Hepatocyte (in vitro differentiated cells): ENCODE measurements around the gene FRS2. TPM values are rescaled to one million over a fixed set of nuclear protein-coding genes. Genes with fewer than 3 reads are reported as not detected.

Experiments
- DNase-seq: peaks from one replicate; pipeline ENCODE4 v3.0.0-alpha.2; 2016; ENCODE audit warnings: low spot score
- H2AFZ ChIP-seq: fragments of 200-600 bp; sonication (generic); 2 replicates; pipeline ENCODE4 v1.6.0; 2016; ENCODE audit warnings: antibody characterized with exemption, mild to moderate bottlenecking
- H3K27ac ChIP-seq: fragments of 200-600 bp; sonication (generic); 2 replicates; pipeline ENCODE4 v1.5.1; 2016; ENCODE audit warnings: mild to moderate bottlenecking
- H3K27me3 ChIP-seq: fragments of 200-600 bp; sonication (generic); 2 replicates; pipeline ENCODE4 v1.6.1; 2016
- H3K36me3 ChIP-seq: fragments of 200-600 bp; sonication (generic); replicated peaks from 2 replicates; pipeline ENCODE4 v1.5.1; 2016; ENCODE audit warnings: low read depth; ENCODE audit not compliant: insufficient read depth
- H3K4me1 ChIP-seq: fragments of 200-600 bp; sonication (generic); 2 replicates; pipeline ENCODE4 v1.5.1; 2016; ENCODE audit warnings: mild to moderate bottlenecking, moderate library complexity; ENCODE audit not compliant: insufficient read depth
- H3K4me2 ChIP-seq: fragments of 200-600 bp; sonication (generic); 2 replicates; pipeline ENCODE4 v1.6.0; 2016
- H3K4me3 ChIP-seq: fragments of 200-600 bp; sonication (generic); 2 replicates; pipeline ENCODE4 v1.5.1; 2016; ENCODE audit warnings: mild to moderate bottlenecking
- H3K79me2 ChIP-seq: fragments of 200-600 bp; sonication (generic); 2 replicates; pipeline ENCODE4 v1.6.0; 2017; ENCODE audit warnings: mild to moderate bottlenecking
- H3K9me2 ChIP-seq: fragments of 200-600 bp; sonication (generic); replicated peaks from 2 replicates; pipeline ENCODE4 v1.6.0; 2017; ENCODE audit warnings: mild to moderate bottlenecking; ENCODE audit not compliant: insufficient read depth
- H3K9me3 ChIP-seq: fragments of 200-600 bp; sonication (generic); 2 replicates; pipeline ENCODE4 v1.5.1; 2016; ENCODE audit warnings: low read depth, mild to moderate bottlenecking
- H4K20me1 ChIP-seq: fragments of 200-600 bp; sonication (generic); 2 replicates; pipeline ENCODE4 v1.6.0; 2016; ENCODE audit warnings: mild to moderate bottlenecking; ENCODE audit not compliant: insufficient read depth, poor library complexity, severe bottlenecking
- EZH2 ChIP-seq: fragments of 200-600 bp; sonication (generic); IDR thresholded peaks from 2 replicates; pipeline ENCODE4 v1.6.1; 2016; ENCODE audit warnings: antibody characterized with exemption, mild to moderate bottlenecking, borderline replicate concordance
- EZH2phosphoT487 ChIP-seq: fragments of 200-600 bp; sonication (generic); IDR thresholded peaks from one replicate; pipeline ENCODE4 v1.6.1; 2018; ENCODE audit warnings: antibody characterized with exemption, mild to moderate bottlenecking, low read depth, moderate library complexity; ENCODE audit not compliant: unreplicated experiment, severe bottlenecking
- WGBS: methylation state at CpG from one replicate; pipeline ENCODE4 v1.1.6; 2016; ENCODE audit warnings: low lambda C conversion rate; ENCODE audit errors: missing lambda C conversion rate; 5-methylcytosine and 5-hydroxymethylcytosine counted together
- polyA plus RNA-seq: library from polyadenylated mRNA; unstranded; fragments of >200 nt; fragmentation: Nextera tagmentation; extraction: Ambion mirVana; gene quantifications from 2 replicates; pipeline ENCODE4 v1.2.1, GENCODE V29; 2016
- total RNA-seq: library from RNA; depleted of rRNA; stranded (reverse); fragments of >200 nt; gene quantifications from 2 replicates; pipeline ENCODE4 v1.2.3, GENCODE V29; 2014
- TF ChIP-seq, protein P1 (sequence below): fragments of 200-600 bp; sonication (generic); IDR thresholded peaks from 2 replicates; pipeline ENCODE4 v1.5.1; 2016; ENCODE audit warnings: antibody characterized with exemption, mild to moderate bottlenecking; ENCODE audit not compliant: poor library complexity

The FRS2 gene
- total and polyA plus RNA-seq, 2 experiments from 2014 or later = 14.7 to 76.4 TPM

DNA sequence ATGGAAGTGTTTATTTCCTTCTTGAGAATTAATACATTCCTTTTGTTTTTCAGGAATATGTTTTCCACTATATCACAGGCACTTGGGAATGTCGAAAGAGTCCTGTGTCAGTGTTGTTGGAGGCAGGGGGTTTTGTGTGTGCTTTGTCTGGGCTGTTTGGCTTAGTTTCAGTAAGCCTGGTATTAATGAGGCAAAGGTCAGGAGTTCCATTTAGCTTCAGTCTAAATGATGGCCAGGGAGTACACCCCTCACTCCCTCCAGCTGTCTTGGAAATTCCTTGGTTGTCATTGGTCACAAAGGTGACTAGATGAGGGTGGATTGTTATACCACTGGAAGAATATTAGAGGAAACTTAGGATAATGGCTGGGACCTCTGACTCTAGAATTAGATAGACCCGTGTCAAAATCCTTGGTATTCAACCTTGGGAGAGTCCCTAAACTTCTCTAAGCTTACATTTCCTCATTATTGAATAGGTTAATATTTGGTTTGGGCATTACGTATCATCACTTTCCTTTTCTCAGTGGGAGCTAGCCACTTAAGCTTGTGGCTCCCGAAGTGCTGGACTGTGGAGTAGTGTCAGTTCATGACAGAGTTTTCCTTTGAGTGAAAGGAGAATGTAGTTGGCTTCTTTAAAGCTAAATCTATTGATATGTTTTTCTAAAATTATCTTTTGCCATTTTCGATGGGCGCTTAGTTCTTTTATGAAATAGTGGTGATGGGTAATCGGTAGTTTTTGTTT is 5.2 kb downstream of the FRS2 start:
- 61% methylated on average over 7 of the region's 7 CpGs for WGBS
- peak; percentile 11 for DNase-seq
- no peak for TF ChIP-seq EZH2phosphoT487
- TF ChIP-seq, protein P1, sequence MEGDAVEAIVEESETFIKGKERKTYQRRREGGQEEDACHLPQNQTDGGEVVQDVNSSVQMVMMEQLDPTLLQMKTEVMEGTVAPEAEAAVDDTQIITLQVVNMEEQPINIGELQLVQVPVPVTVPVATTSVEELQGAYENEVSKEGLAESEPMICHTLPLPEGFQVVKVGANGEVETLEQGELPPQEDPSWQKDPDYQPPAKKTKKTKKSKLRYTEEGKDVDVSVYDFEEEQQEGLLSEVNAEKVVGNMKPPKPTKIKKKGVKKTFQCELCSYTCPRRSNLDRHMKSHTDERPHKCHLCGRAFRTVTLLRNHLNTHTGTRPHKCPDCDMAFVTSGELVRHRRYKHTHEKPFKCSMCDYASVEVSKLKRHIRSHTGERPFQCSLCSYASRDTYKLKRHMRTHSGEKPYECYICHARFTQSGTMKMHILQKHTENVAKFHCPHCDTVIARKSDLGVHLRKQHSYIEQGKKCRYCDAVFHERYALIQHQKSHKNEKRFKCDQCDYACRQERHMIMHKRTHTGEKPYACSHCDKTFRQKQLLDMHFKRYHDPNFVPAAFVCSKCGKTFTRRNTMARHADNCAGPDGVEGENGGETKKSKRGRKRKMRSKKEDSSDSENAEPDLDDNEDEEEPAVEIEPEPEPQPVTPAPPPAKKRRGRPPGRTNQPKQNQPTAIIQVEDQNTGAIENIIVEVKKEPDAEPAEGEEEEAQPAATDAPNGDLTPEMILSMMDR = no peak
- no peak for TF ChIP-seq EZH2
- Histone ChIP-seq H3K9me2 (no peaks in the 10 kb centered on the region), H3K36me3 (no peaks in the 10 kb centered on the region), H3K4me2 (peak overlapping the region; percentile 55), H4K20me1 (peaks cover 66% of the 10 kb centered on the region), H3K79me2 (peaks cover 99% of the 10 kb centered on the region), H3K4me1 (peaks cover 29% of the 10 kb centered on the region), H3K9me3 (no peaks in the 10 kb centered on the region), H3K4me3 (no peak overlapping the region), H3K27ac (peak overlapping the region; percentile 50), H3K27me3 (no peaks in the 10 kb centered on the region), H2AFZ (no peak overlapping the region)

DNA sequence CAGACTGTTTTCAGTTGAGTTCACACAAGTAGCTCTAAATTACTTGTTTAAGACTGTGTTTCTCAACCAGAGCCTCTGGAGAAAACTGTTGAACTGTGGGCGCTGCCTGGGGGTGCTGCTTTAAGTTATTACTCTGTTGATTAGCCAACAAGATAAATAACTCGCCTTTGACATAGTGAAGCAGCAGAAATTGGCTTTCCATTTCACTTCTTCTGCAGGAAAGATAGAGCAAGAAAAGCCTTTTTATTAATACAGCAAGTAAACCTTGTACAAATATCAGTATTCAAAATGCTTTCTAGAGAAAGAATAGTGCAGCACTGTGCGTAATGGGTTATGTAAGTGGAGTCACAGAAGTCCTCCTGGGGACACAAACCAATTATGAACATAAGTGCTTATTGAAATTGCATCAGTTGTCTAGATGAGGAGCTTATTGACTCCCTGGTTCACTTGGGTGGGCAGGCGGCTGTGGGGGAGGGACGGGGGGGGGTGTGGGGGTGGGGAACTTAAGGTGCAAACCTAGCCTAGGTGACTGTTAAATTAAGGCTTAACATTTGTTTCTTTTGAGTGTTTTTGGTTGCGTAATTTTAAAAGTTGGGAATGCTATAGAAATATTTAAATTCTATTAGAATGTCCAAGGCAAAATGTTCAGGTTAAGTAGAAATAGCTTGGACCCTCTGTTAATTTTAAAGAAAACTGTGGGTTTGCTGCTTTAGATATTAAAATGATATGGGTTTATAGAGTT is 6.3 kb downstream of the FRS2 start:
- no peak overlapping the region for H2AFZ ChIP-seq
- H3K27ac ChIP-seq = peak overlapping the region; percentile 50
- TF ChIP-seq EZH2 (no peak), EZH2phosphoT487 (no peak)
- TF ChIP-seq, protein P1 = no peak
- no peak for DNase-seq
- H3K36me3 ChIP-seq = no peaks in the 10 kb centered on the region
- H3K9me2 ChIP-seq = no peaks in the 10 kb centered on the region
- H3K4me1 ChIP-seq = peaks cover 37% of the 10 kb centered on the region
- H3K79me2 ChIP-seq = peaks cover 99% of the 10 kb centered on the region
- 57% methylated on average over 6 of the region's 6 CpGs for WGBS
- no peak overlapping the region for H3K4me3 ChIP-seq
- peak overlapping the region; percentile 55 for H3K4me2 ChIP-seq
- no peaks in the 10 kb centered on the region for H3K27me3 ChIP-seq
- H4K20me1 ChIP-seq = peaks cover 64% of the 10 kb centered on the region
- H3K9me3 ChIP-seq = no peaks in the 10 kb centered on the region

DNA sequence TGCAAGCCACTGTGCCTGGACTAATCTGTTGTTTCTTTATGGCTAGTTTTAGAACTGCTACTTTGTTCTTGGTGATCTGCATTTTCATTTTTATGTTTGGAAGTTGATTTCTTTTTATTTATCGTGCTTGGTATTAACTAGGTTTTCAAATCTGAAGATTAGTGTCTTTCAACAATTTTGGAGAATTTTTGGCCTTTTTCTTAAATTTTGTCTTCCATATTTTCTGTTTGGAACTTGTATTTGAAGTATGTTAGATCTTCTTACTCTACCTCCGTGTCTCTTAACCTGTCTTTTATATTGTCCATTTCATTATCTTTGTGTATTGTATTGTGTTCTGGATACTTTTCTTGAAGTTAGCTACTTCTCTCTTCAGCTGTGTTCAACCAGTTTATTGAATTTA is 9.5 kb downstream of the FRS2 start:
- WGBS = 98% methylated on average over 2 of the region's 2 CpGs
- peaks cover 51% of the 10 kb centered on the region for H4K20me1 ChIP-seq
- TF ChIP-seq EZH2phosphoT487 (no peak), EZH2 (no peak)
- TF ChIP-seq, protein P1 = no peak
- H3K4me1 ChIP-seq = peaks cover 27% of the 10 kb centered on the region
- H3K9me2 ChIP-seq = no peaks in the 10 kb centered on the region
- H2AFZ ChIP-seq = no peak overlapping the region
- no peak overlapping the region for H3K4me2 ChIP-seq
- H3K4me3 ChIP-seq = no peak overlapping the region
- H3K27ac ChIP-seq = no peak overlapping the region
- no peaks in the 10 kb centered on the region for H3K27me3 ChIP-seq
- no peaks in the 10 kb centered on the region for H3K36me3 ChIP-seq
- H3K9me3 ChIP-seq = no peaks in the 10 kb centered on the region
- peaks cover 99% of the 10 kb centered on the region for H3K79me2 ChIP-seq
- no peak for DNase-seq
